HG03575 (cell line): ENCODE measurements around the gene USP20.

Source experiments
- ATAC-seq: cut with Tn5 transposase; IDR thresholded peaks from one replicate; pipeline ENCODE4 v1.9.1; 2021; ENCODE audit not compliant: unreplicated experiment, insufficient number of reproducible peaks, low FRiP score; ENCODE audit errors: extremely low read depth

The USP20 gene

DNA sequence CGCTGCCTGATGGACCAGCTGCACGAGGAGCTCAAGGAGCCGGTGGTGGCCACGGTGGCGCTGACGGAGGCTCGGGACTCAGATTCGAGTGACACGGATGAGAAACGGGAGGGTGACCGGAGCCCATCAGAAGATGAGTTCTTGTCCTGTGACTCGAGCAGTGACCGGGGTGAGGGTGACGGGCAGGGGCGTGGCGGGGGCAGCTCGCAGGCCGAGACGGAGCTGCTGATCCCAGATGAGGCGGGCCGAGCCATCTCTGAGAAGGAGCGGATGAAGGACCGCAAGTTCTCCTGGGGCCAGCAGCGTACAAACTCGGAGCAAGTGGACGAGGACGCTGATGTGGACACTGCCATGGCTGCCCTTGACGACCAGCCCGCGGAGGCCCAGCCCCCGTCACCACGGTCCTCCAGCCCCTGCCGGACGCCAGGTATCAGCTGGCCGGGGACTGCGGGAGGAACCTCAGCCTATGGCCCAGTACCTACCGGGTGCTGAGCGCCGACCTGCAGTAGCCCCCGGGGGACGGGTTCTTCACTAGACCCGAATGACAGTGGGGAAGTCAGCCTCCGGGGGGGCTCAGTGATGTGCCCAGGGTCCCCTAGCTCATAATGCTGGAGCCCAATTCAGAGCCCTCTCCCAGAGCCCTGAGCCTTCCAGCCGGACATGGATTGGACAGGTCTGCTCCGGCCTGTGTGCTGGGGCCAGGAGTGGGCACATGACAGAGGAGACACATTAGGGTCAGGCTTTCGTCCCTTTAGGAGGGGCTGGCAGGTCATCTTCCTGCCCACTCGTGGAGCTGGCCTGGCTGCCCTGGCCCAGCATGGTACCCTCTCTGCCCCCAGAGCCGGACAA lies 33.0 kb downstream of the USP20 start:
- ATAC-seq = no peak

DNA sequence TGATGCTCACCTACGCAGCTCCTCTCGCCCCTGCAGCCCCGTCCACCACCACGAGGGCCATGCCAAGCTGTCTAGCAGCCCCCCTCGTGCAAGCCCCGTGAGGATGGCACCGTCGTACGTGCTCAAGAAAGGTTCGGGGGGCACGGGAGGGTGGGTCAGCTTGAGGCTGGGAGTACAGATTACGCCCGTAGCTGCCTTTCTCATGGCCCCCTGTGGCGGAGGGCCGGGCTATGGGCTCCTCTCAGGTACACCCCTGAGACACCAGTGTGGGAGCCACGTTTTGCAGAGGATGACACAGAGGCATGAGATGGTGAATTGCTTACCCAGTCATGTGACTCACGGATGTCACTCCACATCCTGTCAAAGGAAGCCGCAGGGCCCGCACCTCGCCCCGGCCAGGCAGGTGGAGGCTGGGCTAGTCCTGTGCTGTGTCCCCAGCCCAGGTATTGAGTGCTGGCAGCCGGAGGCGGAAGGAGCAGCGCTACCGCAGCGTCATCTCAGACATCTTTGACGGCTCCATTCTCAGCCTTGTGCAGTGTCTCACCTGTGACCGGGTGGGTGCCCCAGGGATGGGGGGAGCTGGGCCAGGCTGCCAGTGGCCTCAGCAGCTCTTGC lies 33.7 kb downstream of the USP20 start:
- ATAC-seq = no peak

DNA sequence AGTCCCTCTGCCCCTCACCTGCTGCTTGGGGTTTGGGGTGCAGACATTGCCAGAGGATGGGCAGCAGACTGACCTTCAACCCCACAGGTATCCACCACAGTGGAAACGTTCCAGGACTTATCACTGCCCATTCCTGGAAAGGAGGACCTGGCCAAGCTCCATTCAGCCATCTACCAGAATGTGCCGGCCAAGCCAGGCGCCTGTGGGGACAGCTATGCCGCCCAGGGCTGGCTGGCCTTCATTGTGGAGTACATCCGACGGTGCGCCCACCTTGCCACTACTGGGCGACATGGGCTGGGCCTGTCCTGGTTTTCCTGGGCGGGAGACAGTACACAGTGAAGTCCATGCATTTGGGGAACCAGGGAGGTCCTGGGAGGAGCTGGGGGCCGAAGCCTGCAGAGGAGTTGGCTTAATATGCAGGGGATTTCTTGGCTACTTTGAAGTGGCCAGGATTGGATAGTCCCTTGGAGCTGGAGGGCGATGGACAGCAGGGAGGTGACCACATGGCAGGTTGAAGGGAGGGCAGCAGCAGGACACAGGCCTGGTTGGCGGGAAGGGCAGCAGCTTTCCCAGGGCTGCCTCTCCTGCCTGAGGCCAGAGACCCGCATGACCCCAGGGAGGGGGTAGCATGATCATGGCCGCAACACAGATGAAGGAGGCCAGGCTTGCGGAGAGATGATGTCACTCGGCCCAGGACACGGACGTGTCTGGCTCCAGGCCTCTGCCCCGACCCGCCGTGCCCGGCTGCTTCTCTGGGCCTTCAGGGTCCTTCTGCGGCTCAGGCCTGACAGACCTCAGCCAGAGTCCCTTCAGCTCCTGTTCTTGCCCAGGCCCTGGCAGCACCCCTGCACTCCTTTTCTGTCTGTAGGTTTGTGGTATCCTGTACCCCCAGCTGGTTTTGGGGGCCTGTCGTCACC lies 34.6 kb downstream of the USP20 start:
- no peak for ATAC-seq

DNA sequence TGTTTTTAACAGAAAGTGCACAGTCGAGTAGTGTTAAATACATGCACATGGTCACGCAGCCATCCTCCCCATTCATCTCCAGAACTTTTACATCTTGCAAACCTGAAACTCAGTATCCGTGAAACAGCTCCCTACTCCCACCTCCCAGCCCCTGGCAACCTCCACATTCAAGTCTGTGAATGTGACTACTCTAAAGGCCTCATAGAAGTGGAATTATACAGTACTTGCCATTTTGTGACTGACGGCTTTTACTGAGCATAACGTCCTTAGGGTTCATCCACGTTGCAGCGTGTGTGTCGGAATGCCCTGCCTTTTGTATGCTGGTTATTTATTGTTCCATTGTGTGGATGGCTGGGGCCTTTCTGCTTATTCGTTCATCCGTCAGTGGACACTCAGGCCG lies 35.8 kb downstream of the USP20 start:
- ATAC-seq = no peak

DNA sequence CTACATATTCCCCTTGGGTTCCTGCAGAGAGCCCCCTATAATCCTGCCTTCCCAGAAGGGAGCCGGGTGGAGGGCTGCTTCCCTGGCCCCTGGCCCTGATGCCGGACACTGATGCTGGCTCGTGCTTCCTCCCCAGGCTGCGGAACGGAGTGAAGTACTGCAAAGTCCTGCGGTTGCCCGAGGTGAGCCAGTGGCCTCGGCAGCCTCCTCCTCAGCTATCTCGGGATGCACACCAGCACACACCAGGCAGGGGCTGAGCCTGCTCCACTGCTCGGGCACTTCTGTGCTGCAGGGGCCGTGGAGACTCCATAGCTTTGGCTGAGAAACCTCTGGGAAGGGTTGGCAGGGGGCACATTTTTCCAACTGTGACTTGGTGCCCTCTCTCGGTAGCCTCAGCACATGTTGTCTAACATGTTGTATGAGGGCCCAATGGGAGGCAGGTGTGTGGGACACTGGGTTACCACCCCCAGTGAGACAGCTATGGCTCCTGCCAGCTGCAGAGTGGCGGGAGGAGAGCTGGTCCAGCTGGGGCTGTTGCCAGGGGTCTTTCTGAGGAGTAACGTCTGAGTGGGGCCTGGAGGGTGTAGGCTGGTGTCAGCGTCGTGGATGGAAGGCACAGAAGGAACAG lies 38.4 kb downstream of the USP20 start:
- no peak for ATAC-seq

DNA sequence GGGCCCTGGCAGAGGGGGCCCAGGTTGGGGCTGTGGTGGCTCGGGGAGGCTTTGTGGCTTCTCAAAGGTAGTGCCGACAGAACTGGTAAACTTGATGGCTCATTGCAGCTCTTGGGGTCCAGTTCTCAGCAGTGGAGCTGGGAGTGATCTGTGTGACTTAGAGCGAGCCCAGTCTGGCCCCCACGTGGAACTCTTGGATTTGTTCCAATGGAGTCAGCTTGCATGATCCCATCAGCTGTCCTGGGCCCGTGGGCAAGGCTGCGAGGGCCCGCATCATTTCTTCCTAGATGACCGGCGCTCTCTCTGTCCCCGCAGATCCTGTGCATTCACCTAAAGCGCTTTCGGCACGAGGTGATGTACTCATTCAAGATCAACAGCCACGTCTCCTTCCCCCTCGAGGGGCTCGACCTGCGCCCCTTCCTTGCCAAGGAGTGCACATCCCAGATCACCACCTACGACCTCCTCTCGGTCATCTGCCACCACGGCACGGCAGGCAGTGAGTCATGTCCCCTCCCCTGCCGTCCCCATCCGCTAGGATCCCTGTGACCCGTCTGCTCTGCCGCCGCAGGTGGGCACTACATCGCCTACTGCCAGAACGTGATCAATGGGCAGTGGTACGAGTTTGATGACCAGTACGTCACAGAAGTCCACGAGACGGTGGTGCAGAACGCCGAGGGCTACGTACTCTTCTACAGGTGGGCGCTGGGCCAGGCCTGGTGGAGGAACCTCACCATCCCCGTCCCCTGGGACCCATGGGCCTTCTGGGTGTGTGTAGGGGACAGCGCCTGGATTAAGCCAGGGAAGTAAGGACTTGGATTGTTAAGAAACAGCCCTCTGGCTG lies 39.2 kb downstream of the USP20 start:
- ATAC-seq = no peak

DNA sequence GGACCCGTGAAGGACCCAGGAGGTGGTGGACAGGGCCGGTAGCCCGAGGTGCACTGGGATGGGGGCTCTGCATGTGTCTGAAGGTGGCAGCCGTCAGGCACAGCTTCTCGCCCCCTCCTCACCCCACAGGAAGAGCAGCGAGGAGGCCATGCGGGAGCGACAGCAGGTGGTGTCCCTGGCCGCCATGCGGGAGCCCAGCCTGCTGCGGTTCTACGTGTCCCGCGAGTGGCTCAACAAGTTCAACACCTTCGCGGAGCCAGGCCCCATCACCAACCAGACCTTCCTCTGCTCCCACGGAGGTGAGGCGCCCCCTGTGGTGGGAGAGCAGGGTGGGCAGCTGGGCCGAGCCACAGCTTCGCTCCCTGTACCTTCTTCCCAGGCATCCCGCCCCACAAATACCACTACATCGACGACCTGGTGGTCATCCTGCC lies 39.9 kb downstream of the USP20 start:
- no peak for ATAC-seq

DNA sequence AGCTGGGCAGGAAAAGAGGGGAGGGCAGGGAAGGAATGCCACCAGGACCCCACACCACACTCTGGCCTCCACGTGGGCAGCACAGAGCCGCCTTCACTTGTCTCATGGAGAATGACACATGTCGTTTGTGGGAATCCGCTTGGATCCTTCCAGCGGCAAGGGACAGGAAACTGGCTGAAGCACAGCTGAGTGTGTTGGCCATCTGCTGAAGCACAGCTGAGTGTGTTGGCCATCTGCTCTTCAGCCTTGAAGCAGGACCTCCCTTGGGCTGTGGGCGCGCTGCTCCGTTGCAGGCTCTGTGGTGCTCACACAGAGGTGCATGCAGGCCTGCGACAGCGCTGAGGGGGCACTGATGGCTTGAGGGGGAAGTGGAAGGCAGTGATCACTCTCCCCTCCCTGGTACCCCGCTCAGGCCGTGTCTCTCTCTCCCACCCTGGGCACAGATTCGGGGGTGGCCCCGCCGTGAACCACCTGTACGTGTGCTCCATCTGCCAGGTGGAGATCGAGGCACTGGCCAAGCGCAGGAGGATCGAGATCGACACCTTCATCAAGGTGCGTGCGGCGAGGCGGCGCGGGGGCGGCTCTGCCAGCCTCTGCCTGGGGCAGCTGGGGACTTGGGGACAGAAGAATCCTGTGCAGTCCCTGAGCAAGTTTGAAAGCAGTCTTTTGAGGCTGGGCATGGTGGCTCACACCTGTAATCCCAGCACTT lies 40.6 kb downstream of the USP20 start:
- ATAC-seq = no peak

DNA sequence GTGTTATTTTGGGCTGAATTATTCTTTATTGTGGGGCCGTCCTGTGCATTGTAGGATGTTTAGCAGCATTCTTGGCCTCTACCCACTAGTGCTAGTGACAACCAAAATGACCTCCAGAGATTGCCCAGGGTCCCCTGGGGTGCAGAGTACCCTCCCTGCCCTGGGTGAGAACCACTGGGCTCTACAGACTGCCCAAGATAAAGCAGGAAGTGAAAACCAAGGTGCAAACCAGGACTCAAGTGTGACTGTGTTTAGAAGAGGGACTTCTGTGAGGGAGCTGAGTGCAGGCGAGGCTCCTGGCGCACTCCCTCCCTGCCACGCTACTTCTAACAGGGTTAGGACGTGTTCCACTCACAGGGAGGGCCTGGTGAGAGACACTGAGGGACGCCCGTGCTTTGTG lies 41.6 kb downstream of the USP20 start:
- no peak for ATAC-seq

DNA sequence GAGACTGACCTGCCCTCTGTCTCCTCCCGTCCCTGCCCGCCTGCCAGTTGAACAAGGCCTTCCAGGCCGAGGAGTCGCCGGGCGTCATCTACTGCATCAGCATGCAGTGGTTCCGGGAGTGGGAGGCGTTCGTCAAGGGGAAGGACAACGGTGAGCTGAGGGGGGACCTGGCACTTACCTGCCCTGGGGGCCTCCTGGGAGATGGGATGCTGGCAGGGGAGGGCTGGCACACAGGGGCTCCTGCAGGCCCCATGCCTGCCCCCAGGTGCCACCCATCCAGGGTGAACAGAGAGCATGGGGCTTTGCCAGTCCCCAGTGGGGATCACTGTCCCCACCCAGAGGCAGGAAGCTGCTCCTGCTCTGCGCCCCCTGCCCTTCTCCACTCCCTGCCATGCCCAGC lies 43.0 kb downstream of the USP20 start:
- ATAC-seq = no peak

DNA sequence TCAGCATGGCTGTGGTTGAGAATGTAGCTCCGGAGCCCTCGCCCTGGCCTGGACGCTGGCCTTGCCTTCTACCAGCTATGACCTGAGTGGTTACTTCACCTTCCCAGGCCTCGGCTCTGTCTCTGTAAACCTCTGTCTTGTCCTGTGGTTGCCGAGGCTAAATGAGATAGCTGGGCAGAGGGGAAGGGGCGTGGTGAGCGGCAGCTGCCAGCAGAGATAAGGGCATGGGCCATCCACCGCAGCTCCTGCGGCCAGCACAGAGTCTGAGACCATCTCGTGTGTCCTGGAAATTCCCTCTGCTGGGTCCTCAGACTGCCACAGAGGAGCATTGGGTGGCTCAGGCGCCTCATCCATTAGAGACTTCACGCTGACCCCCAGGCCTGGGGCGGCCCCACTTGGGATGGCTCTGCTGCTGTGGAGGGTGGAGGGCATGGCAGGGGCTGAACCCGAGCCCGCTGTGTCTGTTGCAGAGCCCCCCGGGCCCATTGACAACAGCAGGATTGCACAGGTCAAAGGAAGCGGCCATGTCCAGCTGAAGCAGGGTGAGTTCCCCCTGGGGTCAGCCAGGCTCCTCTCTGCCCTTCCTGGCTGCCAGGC lies 43.9 kb downstream of the USP20 start:
- no peak for ATAC-seq

DNA sequence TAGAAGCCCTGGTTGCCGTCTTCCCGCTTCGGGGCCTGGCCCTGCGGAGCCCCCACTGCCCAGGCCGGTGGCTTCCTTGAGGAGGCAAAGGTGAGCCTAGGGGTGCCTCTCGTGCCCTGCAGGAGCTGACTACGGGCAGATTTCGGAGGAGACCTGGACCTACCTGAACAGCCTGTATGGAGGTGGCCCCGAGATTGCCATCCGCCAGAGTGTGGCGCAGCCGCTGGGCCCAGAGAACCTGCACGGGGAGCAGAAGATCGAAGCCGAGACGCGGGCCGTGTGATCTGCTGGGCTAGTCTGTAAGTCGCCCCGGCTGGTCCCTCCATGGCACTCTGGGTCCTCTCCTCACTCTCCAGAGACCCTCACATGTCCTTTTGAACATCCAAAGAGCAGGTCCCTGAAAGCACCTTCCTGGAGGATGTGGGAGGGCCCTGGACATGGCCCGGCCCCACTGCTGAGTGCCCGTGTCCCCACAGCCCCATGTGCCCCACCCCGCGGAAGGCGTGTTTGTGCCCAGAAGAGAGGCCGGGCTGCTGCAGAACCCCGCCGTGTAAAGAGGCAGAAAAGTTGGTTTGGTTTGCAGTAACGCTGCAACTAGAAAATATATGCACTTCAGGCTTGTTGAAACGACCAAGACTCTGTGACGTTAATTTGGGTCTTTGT lies 44.9 kb downstream of the USP20 start:
- ATAC-seq = no peak

DNA sequence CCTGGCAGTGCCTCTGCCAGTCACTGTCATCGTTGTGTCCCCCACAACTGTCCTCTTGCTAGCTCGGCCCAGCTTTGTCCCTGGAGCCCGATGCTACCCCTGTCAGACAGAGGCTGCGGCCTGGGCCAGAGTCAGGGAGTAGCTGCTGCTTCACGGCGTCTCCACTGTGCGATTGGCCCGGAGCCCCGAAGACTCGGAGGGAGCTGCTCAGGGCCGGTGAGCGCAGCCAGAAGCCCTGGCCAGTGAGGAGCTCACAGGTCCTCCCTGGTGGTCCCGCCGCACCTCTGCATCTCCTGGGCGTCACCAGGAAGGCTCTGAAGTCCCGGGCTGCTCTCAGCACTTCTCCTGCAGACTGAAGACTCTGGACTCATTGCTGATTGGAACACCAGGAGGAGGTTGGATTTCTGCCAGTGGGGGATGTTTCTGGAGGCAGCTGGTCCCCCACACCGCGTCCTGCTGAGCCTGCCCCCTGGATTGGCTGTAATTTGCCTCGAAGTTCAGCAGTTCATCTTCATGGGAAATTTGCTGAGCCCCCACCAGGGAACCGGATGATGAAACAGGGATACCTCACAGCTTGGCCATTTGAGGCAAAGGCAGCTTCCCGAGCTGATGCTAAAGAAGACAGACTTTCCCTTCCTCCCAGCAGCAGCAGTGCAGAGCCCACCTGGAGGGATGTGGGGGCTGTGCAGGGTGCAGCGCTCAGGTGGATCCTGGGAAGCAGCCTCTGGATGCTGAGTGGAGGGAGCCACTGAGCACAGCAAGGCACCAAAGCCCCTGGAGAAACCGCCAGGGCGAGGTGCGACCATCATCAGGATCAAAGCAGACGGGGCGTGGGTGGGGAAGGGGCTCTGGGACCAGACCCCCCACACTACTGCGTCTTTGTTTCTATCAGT lies 45.6 kb downstream of the USP20 start:
- ATAC-seq = no peak

DNA sequence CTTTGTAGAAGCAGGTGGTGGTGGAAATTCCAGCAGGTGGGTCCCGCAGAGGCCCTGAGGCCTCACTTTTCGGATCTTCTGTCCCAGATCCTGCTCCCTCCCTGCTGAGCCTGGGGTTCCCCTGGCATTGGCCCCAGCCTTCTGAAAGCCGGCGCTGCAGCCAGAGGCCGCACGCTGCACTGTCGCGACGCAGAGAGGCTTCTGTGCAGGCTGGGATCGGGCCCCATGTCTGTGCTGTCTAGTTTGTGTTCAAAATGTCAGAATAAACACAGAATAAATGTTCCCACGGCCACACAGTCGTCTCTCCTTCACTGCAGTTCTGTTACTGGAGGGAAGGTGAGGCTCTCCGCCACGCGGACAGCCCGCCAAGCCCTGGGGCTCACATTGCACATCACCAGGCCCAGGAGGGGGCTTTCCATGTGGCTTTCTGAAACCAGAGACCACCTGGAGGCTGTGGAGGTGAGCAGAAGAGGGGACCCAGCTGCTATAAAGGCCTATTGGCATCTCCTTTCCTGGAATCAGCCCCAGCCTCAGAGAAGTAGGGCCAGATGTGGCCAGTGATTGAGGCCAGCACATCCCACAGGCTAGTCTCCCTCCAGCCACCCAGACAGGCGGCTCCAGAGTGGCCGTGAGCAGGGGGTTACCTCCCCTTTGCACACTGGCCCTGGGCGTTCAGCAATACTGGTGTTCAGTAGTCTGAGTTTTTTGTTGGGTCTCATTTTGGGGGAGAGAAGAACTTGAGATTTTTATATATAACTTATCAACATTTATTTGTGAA lies 46.5 kb downstream of the USP20 start:
- no peak for ATAC-seq

DNA sequence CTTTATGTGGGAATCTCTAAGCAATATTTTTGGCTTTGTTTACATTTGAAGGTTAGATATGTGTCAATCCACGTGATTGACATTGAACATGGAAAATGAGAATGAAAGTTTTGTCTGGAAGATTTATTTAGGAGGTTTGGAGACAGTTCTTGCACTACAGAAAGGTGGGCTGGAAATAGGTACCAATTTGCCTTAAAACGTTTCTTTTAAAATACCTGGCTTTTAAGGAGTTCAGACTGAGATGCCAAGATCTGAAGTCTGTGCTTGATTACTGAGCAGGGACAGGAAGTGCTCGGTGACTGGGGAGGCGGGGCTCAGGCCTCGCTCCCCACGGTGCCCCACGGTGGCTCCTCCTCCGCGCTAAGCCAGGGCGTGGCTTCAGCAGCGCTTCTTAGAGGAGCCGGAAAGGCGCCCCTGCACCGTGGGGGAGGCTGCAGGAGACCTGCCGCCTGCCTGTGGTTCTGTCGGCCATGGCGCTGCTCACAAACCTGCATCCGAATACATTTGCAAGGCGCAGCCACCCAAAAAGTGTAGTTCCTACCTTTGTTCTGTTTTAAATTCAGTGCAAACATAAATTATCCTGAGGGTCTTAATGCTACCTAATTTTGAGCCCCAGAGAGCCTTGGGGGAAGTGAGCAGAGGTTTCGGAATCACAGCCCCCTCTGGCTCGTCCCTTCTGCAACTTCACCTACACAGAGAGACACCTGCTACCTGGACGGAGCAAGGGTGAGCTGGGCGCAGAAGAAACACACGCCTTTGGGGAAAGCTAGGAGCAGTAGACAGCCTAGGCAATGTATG lies 49.2 kb downstream of the USP20 start:
- no peak for ATAC-seq
